ENCODE results near the gene HYOU1. TPM values are rescaled to one million over a fixed set of nuclear protein-coding genes. Genes with fewer than 3 reads are reported as not detected.

HYOU1 gene
- total RNA-seq, 1 experiment from 2014 or later, result 398 TPM

DNA sequence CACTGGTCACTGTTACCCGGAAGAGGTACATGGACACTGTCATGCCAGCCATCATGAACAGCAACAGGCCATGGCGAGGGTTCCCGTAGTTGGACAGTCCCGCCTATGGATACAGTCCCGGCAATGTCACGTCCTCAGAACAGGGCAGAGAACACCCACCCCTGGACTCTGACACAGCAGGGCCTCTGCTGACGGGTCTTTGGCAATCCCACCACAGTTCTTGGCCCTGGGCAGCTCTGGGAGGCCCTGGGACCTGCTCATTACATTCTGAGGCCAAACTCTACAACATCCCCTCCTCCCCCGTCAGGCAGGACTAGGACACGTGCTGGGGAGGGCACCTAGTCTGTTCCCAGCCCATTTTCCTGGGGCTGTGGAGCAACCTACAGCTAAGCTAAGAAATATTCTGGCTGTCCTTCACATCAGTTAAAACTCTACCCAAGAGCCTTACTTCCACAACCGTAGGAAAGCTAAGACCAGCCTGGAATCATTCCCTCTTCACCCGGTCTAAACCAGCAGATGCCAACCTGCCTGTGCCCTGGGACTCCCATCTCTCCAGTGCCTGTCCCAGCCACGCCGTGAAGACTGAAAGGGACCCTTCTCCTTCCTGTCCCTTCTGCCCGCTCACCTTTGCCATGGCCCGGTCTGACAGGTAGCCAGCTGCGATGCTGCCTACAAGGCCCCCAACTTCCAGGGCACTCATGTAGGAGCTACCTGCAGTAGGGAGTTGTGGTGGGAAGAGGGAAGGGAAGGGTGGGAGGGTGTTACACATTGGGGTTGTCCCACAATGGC is 30.8 kb downstream of the HYOU1 start:
- TF ChIP-seq CTCF (IDR thresholded peaks at IDR 0.05; ENCODE audit: unreplicated experiment), result no peak
- no peak overlapping the region for H3K4me3 Mint-ChIP-seq (ENCODE audit: unreplicated experiment)
- no peak overlapping the region for H3K27ac Mint-ChIP-seq (ENCODE audit: low read depth, unreplicated experiment)
- DNase-seq (ENCODE audit: unreplicated experiment), result no peak
- peaks cover 15% of the 10 kb centered on the region for H3K4me1 Mint-ChIP-seq (ENCODE audit: insufficient read depth, unreplicated experiment)
- ChIA-PET POLR2A (interaction anchor here (4.6 kb wide), 1 partner anchor 8 kb away, joined by 65 read pairs; the partner anchor contains the start of genes RPS25 and TRAPPC4), CTCF (interaction anchor here (1.2 kb wide), 1 partner anchor 12 kb away, joined by 3 read pairs; no protein-coding TSS in a partner anchor)
- no peaks in the 10 kb centered on the region for H3K27me3 Mint-ChIP-seq (ENCODE audit: insufficient read depth, unreplicated experiment)
- intact Hi-C loops (cut with micrococcal nuclease), result no loop called here
- no TSS peak for BruUV-seq (replicated peaks)
- peaks cover 38% of the 10 kb centered on the region for H3K36me3 Mint-ChIP-seq (ENCODE audit: insufficient read depth, unreplicated experiment)
- H3K9me3 Mint-ChIP-seq (ENCODE audit: unreplicated experiment), result no peaks in the 10 kb centered on the region

DNA sequence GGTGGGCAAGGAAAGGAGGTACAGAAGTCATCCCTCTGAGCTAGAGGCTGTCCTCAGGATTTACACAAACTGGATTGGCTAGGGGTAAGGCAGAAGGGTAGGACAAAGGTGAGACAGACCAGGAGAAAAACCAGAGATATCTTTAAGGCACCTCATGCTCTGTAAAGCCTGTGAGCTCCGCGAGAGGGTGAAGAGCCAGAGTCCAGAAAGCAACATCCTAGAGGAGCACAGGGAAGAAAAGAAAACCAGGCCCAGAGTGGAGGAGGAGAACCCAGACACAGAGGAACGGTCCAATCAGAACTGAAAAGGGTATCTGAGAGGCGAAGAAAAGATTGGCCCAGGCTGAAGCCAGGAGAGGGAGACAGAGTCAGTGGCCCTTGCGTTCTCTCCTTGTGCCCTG is 31.5 kb downstream of the HYOU1 start:
- Mint-ChIP-seq H3K9me3 (ENCODE audit: unreplicated experiment) (no peaks in the 10 kb centered on the region), H3K27me3 (ENCODE audit: insufficient read depth, unreplicated experiment) (no peaks in the 10 kb centered on the region), H3K4me1 (ENCODE audit: insufficient read depth, unreplicated experiment) (peaks cover 15% of the 10 kb centered on the region), H3K27ac (ENCODE audit: low read depth, unreplicated experiment) (no peak overlapping the region), H3K4me3 (ENCODE audit: unreplicated experiment) (no peak overlapping the region), H3K36me3 (ENCODE audit: insufficient read depth, unreplicated experiment) (peaks cover 42% of the 10 kb centered on the region)
- CTCF ChIA-PET, result interaction anchor here (1.2 kb wide), 1 partner anchor 11 kb away, joined by 3 read pairs; no protein-coding TSS in a partner anchor
- intact Hi-C loops (cut with micrococcal nuclease), result no loop called here
- no peak for TF ChIP-seq CTCF (IDR thresholded peaks at IDR 0.05; ENCODE audit: unreplicated experiment)
- no TSS peak for BruUV-seq (replicated peaks)
- DNase-seq (ENCODE audit: unreplicated experiment), result no peak
- POLR2A ChIA-PET, result no interaction called here

- Mint-ChIP-seq H3K4me3 (ENCODE audit: unreplicated experiment) (no peak overlapping the region), H3K9me3 (ENCODE audit: unreplicated experiment) (no peaks in the 10 kb centered on the region), H3K27me3 (ENCODE audit: insufficient read depth, unreplicated experiment) (no peaks in the 10 kb centered on the region), H3K36me3 (ENCODE audit: insufficient read depth, unreplicated experiment) (peaks cover 47% of the 10 kb centered on the region), H3K4me1 (ENCODE audit: insufficient read depth, unreplicated experiment) (peaks cover 17% of the 10 kb centered on the region), H3K27ac (ENCODE audit: low read depth, unreplicated experiment) (no peak overlapping the region)
- intact Hi-C loops (cut with micrococcal nuclease), result no loop called here
- DNase-seq (ENCODE audit: unreplicated experiment), result no peak
- no TSS peak for BruUV-seq (replicated peaks)
- ChIA-PET POLR2A (interaction anchor here (1.0 kb wide), 1 partner anchor 95 kb away, joined by 4 read pairs; no protein-coding TSS in a partner anchor), CTCF (interaction anchor here (1.2 kb wide), 1 partner anchor 11 kb away, joined by 3 read pairs; no protein-coding TSS in a partner anchor)
- no peak for TF ChIP-seq CTCF (IDR thresholded peaks at IDR 0.05; ENCODE audit: unreplicated experiment)
These were observed 31.9 kb downstream of the HYOU1 start for GRCh38 chr11:119025099-119025473.

- POLR2A ChIA-PET, result interaction anchor here (1.0 to 1.6 kb wide), 2 partner anchors 9 to 96 kb away, joined by 4 read pairs; no protein-coding TSS in a partner anchor
- Mint-ChIP-seq H3K27me3 (ENCODE audit: insufficient read depth, unreplicated experiment) (no peaks in the 10 kb centered on the region), H3K36me3 (ENCODE audit: insufficient read depth, unreplicated experiment) (peaks cover 51% of the 10 kb centered on the region), H3K4me1 (ENCODE audit: insufficient read depth, unreplicated experiment) (peaks cover 16% of the 10 kb centered on the region), H3K27ac (ENCODE audit: low read depth, unreplicated experiment) (no peak overlapping the region), H3K4me3 (ENCODE audit: unreplicated experiment) (no peak overlapping the region), H3K9me3 (ENCODE audit: unreplicated experiment) (no peaks in the 10 kb centered on the region)
- intact Hi-C loops (cut with micrococcal nuclease), result no loop called here
- CTCF ChIA-PET, result interaction anchor here (1.2 kb wide), 1 partner anchor 10 kb away, joined by 3 read pairs; no protein-coding TSS in a partner anchor
- DNase-seq (ENCODE audit: unreplicated experiment), result no peak
- TF ChIP-seq CTCF (IDR thresholded peaks at IDR 0.05; ENCODE audit: unreplicated experiment), result no peak
- BruUV-seq (replicated peaks), result no TSS peak
These were observed 32.4 kb downstream of the HYOU1 start for GRCh38 chr11:119024430-119025098.
